Astrocyte (in vitro differentiated cells and primary cell): ENCODE measurements around the gene ANKRD63. TPM values are rescaled to one million over a fixed set of nuclear protein-coding genes. Genes with fewer than 3 reads are reported as not detected.

Experiments
- DNase-seq: peaks from one replicate; pipeline ENCODE4 v3.0.0-alpha.2; 2010; ENCODE audit warnings: low read depth
- FAIRE-seq: peaks from 2 replicates; lab custom pipeline; 2011; peaks lifted over from hg19 to GRCh38; lab: Jason Lieb, UNC
- H2AFZ ChIP-seq: 2 replicates; pipeline ENCODE4 v1.6.0; 2012; ENCODE audit warnings: low read depth, low read length, inconsistent platforms
- H3K27ac ChIP-seq: 2 replicates; pipeline ENCODE4 v1.5.1; 2011; ENCODE audit warnings: low read depth, low read length, inconsistent platforms
- H3K27me3 ChIP-seq: 2 replicates; pipeline ENCODE4 v1.6.0; 2011; ENCODE audit warnings: low read length, inconsistent platforms; ENCODE audit not compliant: insufficient read depth
- H3K36me3 ChIP-seq: 2 replicates; pipeline ENCODE4 v1.5.1; 2011; ENCODE audit warnings: low read length, inconsistent platforms; ENCODE audit not compliant: insufficient read depth
- H3K4me1 ChIP-seq: 2 replicates; pipeline ENCODE4 v1.5.1; 2011; ENCODE audit warnings: low read length, inconsistent platforms; ENCODE audit not compliant: insufficient read depth
- H3K4me2 ChIP-seq: 2 replicates; pipeline ENCODE4 v1.6.0; 2012; ENCODE audit warnings: low read length, inconsistent platforms
- H3K4me3 ChIP-seq: 2 replicates; pipeline ENCODE4 v1.5.1; 2011; ENCODE audit warnings: low read depth, mild to moderate bottlenecking, low read length, inconsistent platforms; ENCODE audit not compliant: insufficient read depth
- H3K79me2 ChIP-seq: 2 replicates; pipeline ENCODE4 v1.6.0; 2012; ENCODE audit warnings: mild to moderate bottlenecking, low read length, inconsistent platforms; ENCODE audit not compliant: insufficient read depth
- H3K9ac ChIP-seq: 2 replicates; pipeline ENCODE4 v1.6.0; 2012; ENCODE audit warnings: mild to moderate bottlenecking, low read length, inconsistent platforms
- H3K9me3 ChIP-seq: 2 replicates; pipeline ENCODE4 v1.5.1; 2012; ENCODE audit warnings: low read depth, mild to moderate bottlenecking, low read length, inconsistent platforms; ENCODE audit not compliant: insufficient read depth
- H4K20me1 ChIP-seq: 2 replicates; pipeline ENCODE4 v1.6.0; 2012; ENCODE audit warnings: low read length, inconsistent platforms; ENCODE audit not compliant: insufficient read depth
- H3K27ac Mint-ChIP-seq: one replicate; pipeline ENCODE4 v1.8.0; 2021; ENCODE audit warnings: mild to moderate bottlenecking, mixed read lengths; ENCODE audit not compliant: unreplicated experiment
- H3K27me3 Mint-ChIP-seq: one replicate; pipeline ENCODE4 v1.8.0; 2021; ENCODE audit warnings: low read depth, mixed read lengths; ENCODE audit not compliant: unreplicated experiment
- H3K36me3 Mint-ChIP-seq: one replicate; pipeline ENCODE4 v1.8.0; 2021; ENCODE audit warnings: low read depth, mixed read lengths; ENCODE audit not compliant: unreplicated experiment
- H3K4me1 Mint-ChIP-seq: one replicate; pipeline ENCODE4 v1.8.0; 2021; ENCODE audit warnings: low read depth, mixed read lengths; ENCODE audit not compliant: unreplicated experiment
- H3K4me3 Mint-ChIP-seq: one replicate; pipeline ENCODE4 v1.8.0; 2021; ENCODE audit warnings: mild to moderate bottlenecking, moderate library complexity, mixed read lengths; ENCODE audit not compliant: unreplicated experiment
- H3K9me3 Mint-ChIP-seq: one replicate; pipeline ENCODE4 v1.8.0; 2021; ENCODE audit warnings: mild to moderate bottlenecking, mixed read lengths; ENCODE audit not compliant: unreplicated experiment
- CTCF ChIP-seq: IDR thresholded peaks from 2 replicates; pipeline ENCODE4 v1.5.1; 2011; ENCODE audit warnings: low read depth, mild to moderate bottlenecking, inconsistent platforms, low read length, moderate library complexity; ENCODE audit not compliant: insufficient read depth
- EZH2 ChIP-seq: IDR thresholded peaks from 2 replicates; pipeline ENCODE4 v1.6.1; 2012; ENCODE audit warnings: mild to moderate bottlenecking, low read length, inconsistent platforms; ENCODE audit not compliant: insufficient read depth
- total RNA-seq: library from RNA; stranded (reverse); gene quantifications from 2 replicates; pipeline ENCODE4 v1.2.1, GENCODE V29; 2021

The ANKRD63 gene
- total RNA-seq, 1 donor from 2014 or later: not detected

GRCh38 chr15:40296561-40297230, 13.8 kb upstream of the ANKRD63 start:
- no peak for FAIRE-seq
- no peak overlapping the region for H3K4me2 ChIP-seq
- no peaks in the 10 kb centered on the region for H3K36me3 ChIP-seq
- no peaks in the 10 kb centered on the region for H4K20me1 ChIP-seq
- TF ChIP-seq CTCF (no peak), EZH2 (no peak)
- no peak overlapping the region for H3K9ac ChIP-seq
- DNase-seq: no peak
- peaks cover 4% of the 10 kb centered on the region for H3K9me3 ChIP-seq
- Mint-ChIP-seq H3K4me3 (peak overlapping the region; percentile 54), H3K9me3 (peaks cover 6% of the 10 kb centered on the region), H3K27me3 (peaks cover 68% of the 10 kb centered on the region), H3K36me3 (peaks cover 3% of the 10 kb centered on the region), H3K4me1 (no peaks in the 10 kb centered on the region), H3K27ac (no peak overlapping the region)
- no peak overlapping the region for H3K27ac ChIP-seq
- H3K4me3 ChIP-seq: no peak overlapping the region
- H3K4me1 ChIP-seq: no peaks in the 10 kb centered on the region
- peaks cover 13% of the 10 kb centered on the region for H3K27me3 ChIP-seq
- H2AFZ ChIP-seq: no peak overlapping the region
- H3K79me2 ChIP-seq: no peaks in the 10 kb centered on the region

- H3K27me3 Mint-ChIP-seq: peaks cover 66% of the 10 kb centered on the region
- DNase-seq: no peak
- no peaks in the 10 kb centered on the region for H3K4me1 Mint-ChIP-seq
- peaks cover 6% of the 10 kb centered on the region for H3K9me3 Mint-ChIP-seq
- no peak for FAIRE-seq
- H3K27ac Mint-ChIP-seq: no peak overlapping the region
- Histone ChIP-seq H4K20me1 (no peaks in the 10 kb centered on the region), H3K9ac (no peak overlapping the region), H3K4me1 (peaks cover 2% of the 10 kb centered on the region), H2AFZ (peak overlapping the region; percentile 26), H3K79me2 (no peaks in the 10 kb centered on the region), H3K4me2 (no peak overlapping the region), H3K9me3 (peaks cover 4% of the 10 kb centered on the region), H3K36me3 (no peaks in the 10 kb centered on the region), H3K27me3 (peaks cover 14% of the 10 kb centered on the region), H3K4me3 (no peak overlapping the region), H3K27ac (no peak overlapping the region)
- no peak overlapping the region for H3K4me3 Mint-ChIP-seq
- peaks cover 3% of the 10 kb centered on the region for H3K36me3 Mint-ChIP-seq
- TF ChIP-seq CTCF (no peak), EZH2 (no peak)
Measured at GRCh38 chr15:40295877-40296560, 13.2 kb upstream of the ANKRD63 start.

GRCh38 chr15:40295297-40295696, 12.4 kb upstream of the ANKRD63 start:
- no peak for FAIRE-seq
- Mint-ChIP-seq H3K27ac (no peak overlapping the region), H3K27me3 (peaks cover 67% of the 10 kb centered on the region), H3K4me1 (no peaks in the 10 kb centered on the region), H3K36me3 (peaks cover 3% of the 10 kb centered on the region), H3K9me3 (peaks cover 6% of the 10 kb centered on the region), H3K4me3 (no peak overlapping the region)
- H4K20me1 ChIP-seq: no peaks in the 10 kb centered on the region
- no peak overlapping the region for H3K9ac ChIP-seq
- DNase-seq: no peak
- TF ChIP-seq CTCF (no peak), EZH2 (no peak)
- H3K4me2 ChIP-seq: no peak overlapping the region
- peaks cover 17% of the 10 kb centered on the region for H3K27me3 ChIP-seq
- H3K9me3 ChIP-seq: no peaks in the 10 kb centered on the region
- H3K27ac ChIP-seq: no peak overlapping the region
- peak overlapping the region; percentile 26 for H2AFZ ChIP-seq
- no peaks in the 10 kb centered on the region for H3K36me3 ChIP-seq
- peaks cover 4% of the 10 kb centered on the region for H3K4me1 ChIP-seq
- H3K4me3 ChIP-seq: no peak overlapping the region
- no peaks in the 10 kb centered on the region for H3K79me2 ChIP-seq
